SH-SY5Y (cell line): ENCODE measurements around the gene FSTL4.

Experiments
- GATA2 ChIP-seq: IDR thresholded peaks from 2 replicates; pipeline ENCODE4 v1.6.1; 2011; ENCODE audit warnings: mild to moderate bottlenecking, low read depth, low read length
- GATA3 ChIP-seq: IDR thresholded peaks from 2 replicates; pipeline ENCODE4 v1.6.1; 2011; ENCODE audit warnings: low read depth, mild to moderate bottlenecking, low read length, moderate library complexity

The FSTL4 gene

GRCh38 chr5:133457439-133458355 is 154.6 kb downstream of the FSTL4 start:
- TF ChIP-seq GATA3, result peak; percentile 89
- peak; percentile 68 for TF ChIP-seq GATA2

GRCh38 chr5:133456933-133457402 is 155.4 kb downstream of the FSTL4 start:
- TF ChIP-seq GATA2 (0 out of 2 replicates have a peak, but pooled peaks have one; percentile 21), GATA3 (no peak)

- TF ChIP-seq GATA2 (no peak), GATA3 (no peak)
These were observed 156.7 kb downstream of the FSTL4 start for GRCh38 chr5:133455676-133456075.

GRCh38 chr5:133454442-133454841 is 157.9 kb downstream of the FSTL4 start:
- no peak for TF ChIP-seq GATA2
- no peak for TF ChIP-seq GATA3

- TF ChIP-seq GATA3, result peak; percentile 72
- no peak; the same call in 1 of the 2 replicates for TF ChIP-seq GATA2
These were observed 158.5 kb downstream of the FSTL4 start for GRCh38 chr5:133453831-133454230.

GRCh38 chr5:133453084-133453780 is 159.1 kb downstream of the FSTL4 start:
- TF ChIP-seq GATA2 (no peak), GATA3 (no peak)

- no peak for TF ChIP-seq GATA3
- no peak for TF ChIP-seq GATA2
These were observed 160.4 kb downstream of the FSTL4 start for GRCh38 chr5:133451926-133452325.

- no peak for TF ChIP-seq GATA3
- no peak for TF ChIP-seq GATA2
These were observed 162.1 kb downstream of the FSTL4 start for GRCh38 chr5:133450286-133450685.

GRCh38 chr5:133449181-133449580 is 163.2 kb downstream of the FSTL4 start:
- no peak for TF ChIP-seq GATA2
- no peak for TF ChIP-seq GATA3

GRCh38 chr5:133446440-133446839 is 165.9 kb downstream of the FSTL4 start:
- no peak for TF ChIP-seq GATA3
- no peak for TF ChIP-seq GATA2

- TF ChIP-seq GATA3 (no peak), GATA2 (no peak)
These were observed 166.6 kb downstream of the FSTL4 start for GRCh38 chr5:133445744-133446143.

- TF ChIP-seq GATA2 (no peak), GATA3 (no peak)
These were observed 167.6 kb downstream of the FSTL4 start for GRCh38 chr5:133444711-133445110.

- no peak for TF ChIP-seq GATA2
- TF ChIP-seq GATA3, result no peak
These were observed 171.1 kb downstream of the FSTL4 start for GRCh38 chr5:133441166-133441815.
